Stomach (tissue), 9 donors: ENCODE results near the gene DDI2. TPM values are rescaled to one million over a fixed set of nuclear protein-coding genes. Genes with fewer than 3 reads are reported as not detected.

Experiments
- DNase-seq, 2 donors: peaks; one replicate each; pipeline versions ENCODE4 v3.0.0 to v3.0.0-alpha.2; 2013 to 2019
- H3K27ac ChIP-seq, 5 donors: fragments of 200-600 bp in 4 of 5; sonication (generic) in 4 of 5; one replicate each; pipeline ENCODE4 v1.5.1; 2013 to 2019; ENCODE audit warnings: mild to moderate bottlenecking in 1 of 5, moderate library complexity in 1 of 5
- H3K27me3 ChIP-seq, 3 donors: fragments of 200-600 bp; sonication (generic); one replicate each; pipeline ENCODE4 v1.5.1; 2017 to 2019; ENCODE audit warnings: mixed run types in 1 of 3
- H3K36me3 ChIP-seq, 4 donors: fragments of 200-600 bp; sonication (generic); 1 replicate in 3 of 4; 2 replicates in 1 of 4; pipeline ENCODE4 v1.5.1; 2016 to 2019
- H3K4me1 ChIP-seq, 4 donors: fragments of 200-600 bp; sonication (generic); one replicate each; pipeline ENCODE4 v1.5.1; 2016 to 2019
- H3K4me3 ChIP-seq, 4 donors: fragments of 200-600 bp; sonication (generic) in 3 of 4; one replicate each; pipeline ENCODE4 v1.5.1; 2016 to 2019; ENCODE audit warnings: mild to moderate bottlenecking in 1 of 4
- H3K9me3 ChIP-seq, 4 donors: fragments of 200-600 bp; sonication (generic); one replicate each; pipeline ENCODE4 v1.5.1; 2016 to 2019
- EP300 ChIP-seq: sonication (generic); formaldehyde crosslinking; IDR thresholded peaks from one replicate; pipeline ENCODE4 v1.6.1; 2017; ENCODE audit warnings: antibody characterized with exemption
- POLR2A ChIP-seq, 4 donors: fragments of 450-650 bp; IDR thresholded peaks; one replicate each; pipeline ENCODE4 v1.6.1; 2016; ENCODE audit warnings: antibody characterized with exemption in 4 of 4, control low read depth in 2 of 4, mild to moderate bottlenecking in 1 of 4, moderate library complexity in 1 of 4
- POLR2AphosphoS5 ChIP-seq, 3 donors: sonication (generic); formaldehyde crosslinking; IDR thresholded peaks; one replicate each; pipeline ENCODE4 v1.6.1; 2016; ENCODE audit warnings: antibody characterized with exemption in 3 of 3
- WGBS, 5 donors: extraction: QIAGEN DNeasy Blood & Tissue Kit in 3 of 5; methylation state at CpG; one replicate each; pipeline versions ENCODE4 v1.1.5 to v1.1.7; 2013 to 2018; 5-methylcytosine and 5-hydroxymethylcytosine counted together
- intact Hi-C: fragments of 100-400 bp; cut with DNase I; formaldehyde crosslinking; loops from one replicate; pipeline ENCODE4 v1.15.1; 2023; ENCODE audit warnings: low total_unique reads
- polyA plus RNA-seq, 3 donors: library from polyadenylated mRNA; stranded (reverse); fragments of 200-250 nt; gene quantifications; one replicate each; pipeline ENCODE4 v1.2.3, GENCODE V29; 2013
- total RNA-seq, 5 donors: library from RNA; depleted of rRNA; stranded (reverse); fragments of >200 nt; gene quantifications; one replicate each; pipeline versions ENCODE4 v1.1.0 to v1.2.3, GENCODE V29; 2014 to 2016
- TF ChIP-seq, protein P1 (sequence below), 7 experiments: fragments of 450-650 bp in 4 of 7; fragments of 200-600 bp in 3 of 7; sonication (generic) in 3 of 7; IDR thresholded peaks; one replicate each; pipeline ENCODE4 v1.5.1; 2016 to 2019; ENCODE audit warnings: antibody characterized with exemption in 7 of 7, control low read depth in 2 of 7, mild to moderate bottlenecking in 1 of 7
- donor health status: healthy with polysubstance abuse.
- donor health status: Bipolar disorder and iron deficiency.
- donor health status: healthy.

The DDI2 gene
- total and polyA plus RNA-seq, 8 donors: 3.1 to 261 (median 16.6) TPM

GRCh38 chr1:15663925-15664324 lies 46.7 kb downstream of the DDI2 start:
- no peaks in the 10 kb centered on the region for H3K27me3 ChIP-seq
- no peaks in the 10 kb centered on the region for H3K9me3 ChIP-seq
- 91 to 99% (median 96%) methylated on average over 3 of the region's 3 CpGs for WGBS, 5 donors
- peaks cover 7 to 49% (median 40%) of the 10 kb centered on the region in 4 donors for H3K36me3 ChIP-seq
- intact Hi-C loops: no loop called here
- TF ChIP-seq, protein P1, sequence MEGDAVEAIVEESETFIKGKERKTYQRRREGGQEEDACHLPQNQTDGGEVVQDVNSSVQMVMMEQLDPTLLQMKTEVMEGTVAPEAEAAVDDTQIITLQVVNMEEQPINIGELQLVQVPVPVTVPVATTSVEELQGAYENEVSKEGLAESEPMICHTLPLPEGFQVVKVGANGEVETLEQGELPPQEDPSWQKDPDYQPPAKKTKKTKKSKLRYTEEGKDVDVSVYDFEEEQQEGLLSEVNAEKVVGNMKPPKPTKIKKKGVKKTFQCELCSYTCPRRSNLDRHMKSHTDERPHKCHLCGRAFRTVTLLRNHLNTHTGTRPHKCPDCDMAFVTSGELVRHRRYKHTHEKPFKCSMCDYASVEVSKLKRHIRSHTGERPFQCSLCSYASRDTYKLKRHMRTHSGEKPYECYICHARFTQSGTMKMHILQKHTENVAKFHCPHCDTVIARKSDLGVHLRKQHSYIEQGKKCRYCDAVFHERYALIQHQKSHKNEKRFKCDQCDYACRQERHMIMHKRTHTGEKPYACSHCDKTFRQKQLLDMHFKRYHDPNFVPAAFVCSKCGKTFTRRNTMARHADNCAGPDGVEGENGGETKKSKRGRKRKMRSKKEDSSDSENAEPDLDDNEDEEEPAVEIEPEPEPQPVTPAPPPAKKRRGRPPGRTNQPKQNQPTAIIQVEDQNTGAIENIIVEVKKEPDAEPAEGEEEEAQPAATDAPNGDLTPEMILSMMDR (IDR thresholded peaks at IDR 0.05): no peak
- no peak overlapping the region for H3K4me3 ChIP-seq
- no peak for DNase-seq
- no peak overlapping the region for H3K27ac ChIP-seq
- H3K4me1 ChIP-seq: peaks cover 0 to 6% (median 2%) of the 10 kb centered on the region in 4 donors

GRCh38 chr1:15667362-15667761 lies 50.1 kb downstream of the DDI2 start:
- Histone ChIP-seq H3K27me3 (no peaks in the 10 kb centered on the region), H3K4me1 (peaks cover 0 to 6% (median 2%) of the 10 kb centered on the region in 4 donors), H3K36me3 (peaks cover 0 to 14% (median 8%) of the 10 kb centered on the region in 4 donors), H3K9me3 (no peaks in the 10 kb centered on the region), H3K4me3 (no peak overlapping the region), H3K27ac (no peak overlapping the region)
- intact Hi-C loops: no loop called here
- TF ChIP-seq POLR2AphosphoS5 (IDR thresholded peaks at IDR 0.05): no peak
- WGBS, 5 donors: 80 to 90% (median 88%) methylated on average over 7 of the region's 7 CpGs
- no peak for DNase-seq

DNA sequence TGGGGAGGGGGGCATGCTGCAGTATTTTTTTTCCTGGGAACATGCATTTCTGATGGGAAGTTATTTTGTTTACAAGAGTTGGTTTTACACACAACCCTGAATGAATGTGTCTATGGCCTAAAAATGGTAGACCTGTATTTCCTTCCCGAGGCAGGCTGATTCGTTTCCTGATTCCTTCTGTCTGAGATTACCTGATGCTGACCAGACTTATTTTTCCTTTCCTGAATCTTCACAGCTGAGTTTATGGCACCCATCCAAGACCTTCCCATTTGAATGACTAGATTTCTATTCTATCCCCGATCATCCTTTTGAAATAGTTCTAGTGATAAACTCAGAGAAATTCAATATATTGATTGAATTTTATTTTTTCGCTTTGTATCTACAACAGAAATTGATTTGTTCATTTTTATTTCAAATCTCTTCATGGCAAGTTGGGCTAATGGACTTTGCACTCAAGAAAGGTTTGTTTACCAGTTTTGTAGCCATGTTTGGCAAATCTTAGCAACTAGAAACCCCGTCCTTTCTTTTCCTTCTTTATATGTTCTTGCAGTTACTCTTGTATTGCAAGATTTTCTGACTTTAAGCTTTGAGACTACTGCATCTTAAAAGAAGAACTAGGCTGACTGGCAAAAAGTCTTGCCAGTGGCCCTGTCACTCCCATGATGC lies 51.0 kb downstream of the DDI2 start:
- intact Hi-C loops: no loop called here

DNA sequence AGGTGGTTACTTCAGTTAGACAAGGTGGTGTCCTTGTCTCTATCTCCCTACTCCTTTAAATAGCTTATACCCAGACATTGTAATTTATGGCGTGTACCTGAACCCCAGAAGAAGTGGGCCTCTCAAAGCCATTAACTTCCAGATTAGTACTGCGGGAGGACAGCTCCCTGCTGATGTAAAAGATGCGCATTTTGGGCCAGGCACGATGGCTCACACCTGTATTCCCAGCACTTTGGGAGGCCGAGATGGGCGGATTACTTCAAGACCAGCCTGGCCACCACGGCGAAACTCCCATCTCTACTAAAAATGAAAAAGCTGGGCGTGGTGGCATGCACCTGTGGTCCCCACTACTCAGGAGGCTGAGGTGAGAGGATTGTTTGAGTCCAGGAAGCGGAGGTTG lies 51.8 kb downstream of the DDI2 start:
- no peak for DNase-seq
- peaks cover 0 to 6% (median 2%) of the 10 kb centered on the region in 4 donors for H3K4me1 ChIP-seq
- no peaks in the 10 kb centered on the region for H3K27me3 ChIP-seq
- TF ChIP-seq POLR2A (IDR thresholded peaks at IDR 0.05): no peak
- TF ChIP-seq, protein P1 (IDR thresholded peaks at IDR 0.05): no peak
- no peak for TF ChIP-seq POLR2AphosphoS5 (IDR thresholded peaks at IDR 0.05)
- TF ChIP-seq EP300: no peak
- H3K27ac ChIP-seq: no peak overlapping the region
- H3K36me3 ChIP-seq: peaks cover 0 to 9% (median 3%) of the 10 kb centered on the region in 4 donors
- intact Hi-C loops: no loop called here
- no peaks in the 10 kb centered on the region for H3K9me3 ChIP-seq
- no peak overlapping the region for H3K4me3 ChIP-seq
- WGBS, 5 donors: 89 to 95% (median 93%) methylated on average over 8 to 10 of the region's 10 CpGs

More for the DNA sequence above, 51.0 kb downstream of the DDI2 start:
- DNase-seq: no peak
- WGBS, 5 donors: 52 to 75% (median 57%) methylated on average over 5 of the region's 5 CpGs
- Histone ChIP-seq H3K9me3 (no peaks in the 10 kb centered on the region), H3K27me3 (no peaks in the 10 kb centered on the region), H3K27ac (no peak overlapping the region), H3K4me1 (peaks cover 0 to 6% (median 2%) of the 10 kb centered on the region in 4 donors), H3K36me3 (peaks cover 0 to 9% (median 4%) of the 10 kb centered on the region in 4 donors), H3K4me3 (no peak overlapping the region)
- TF ChIP-seq POLR2A (IDR thresholded peaks at IDR 0.05) (no peak), POLR2AphosphoS5 (IDR thresholded peaks at IDR 0.05) (no peak), EP300 (no peak)
- TF ChIP-seq, protein P1 (IDR thresholded peaks at IDR 0.05): no peak

DNA sequence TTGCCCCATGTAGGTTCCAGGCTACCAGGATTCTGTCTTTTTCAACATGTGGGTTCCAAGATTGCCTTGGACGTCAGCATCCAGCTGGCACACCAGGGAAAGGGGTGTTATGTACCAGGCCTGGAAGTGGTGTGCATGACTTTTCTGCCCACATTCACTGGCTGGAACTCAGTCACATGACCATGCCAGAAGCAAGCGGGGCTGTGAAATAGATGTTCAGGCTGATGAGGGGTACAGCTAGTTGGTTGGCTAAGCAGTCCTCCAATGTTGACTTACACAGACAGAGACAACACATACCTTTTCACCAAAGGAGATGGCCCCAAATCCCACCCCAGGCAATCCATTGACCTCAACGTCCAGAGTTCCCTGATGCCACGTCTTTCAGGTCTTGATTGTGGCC lies 52.6 kb downstream of the DDI2 start:
- no peak for DNase-seq
- TF ChIP-seq, protein P1 (IDR thresholded peaks at IDR 0.05): no peak
- no peak for TF ChIP-seq POLR2AphosphoS5 (IDR thresholded peaks at IDR 0.05)
- no peak for TF ChIP-seq EP300
- TF ChIP-seq POLR2A (IDR thresholded peaks at IDR 0.05): no peak
- H3K9me3 ChIP-seq: no peaks in the 10 kb centered on the region
- no peak overlapping the region for H3K4me3 ChIP-seq
- no peaks in the 10 kb centered on the region for H3K27me3 ChIP-seq
- WGBS, 5 donors: 61 to 88% (median 66%) methylated on average over 4 of the region's 4 CpGs
- peaks cover 0 to 5% (median under 1%) of the 10 kb centered on the region in 4 donors for H3K36me3 ChIP-seq
- no peak overlapping the region for H3K27ac ChIP-seq
- intact Hi-C loops: no loop called here
- H3K4me1 ChIP-seq: peaks cover 0 to 6% (median 2%) of the 10 kb centered on the region in 4 donors
